ENCODE measurements around the gene ZNF662. TPM values are rescaled to one million over a fixed set of nuclear protein-coding genes. Genes with fewer than 3 reads are reported as not detected.

The ZNF662 gene
- total RNA-seq, 1 experiment from 2014 or later, result 0.04 TPM

GRCh38 chr3:42876940-42877720 lies 28.8 kb upstream of the ZNF662 start:
- Histone ChIP-seq H4K20me1 (ENCODE audit: low read length) (no peaks in the 10 kb centered on the region), H2AFZ (ENCODE audit: low read length) (no peak overlapping the region), H3K4me2 (ENCODE audit: low read length) (no peak overlapping the region), H3F3A (ENCODE audit: low read length, unreplicated experiment) (no peaks in the 10 kb centered on the region), H3K27me3 (ENCODE audit: low read length) (0 out of 2 replicates have a peak, but pooled peaks cover 3% of the 10 kb centered on the region), H3K36me3 (ENCODE audit: low read depth, low read length) (no peaks in the 10 kb centered on the region), H3K27ac (ENCODE audit: low read length) (no peak overlapping the region), H3K4me3 (ENCODE audit: low read length) (no peak overlapping the region), H3K79me2 (ENCODE audit: low read length) (no peaks in the 10 kb centered on the region), H3K9me3 (ENCODE audit: low read length) (no peaks in the 10 kb centered on the region), H3K9ac (ENCODE audit: low read length) (no peak overlapping the region), H3K4me1 (ENCODE audit: insufficient read depth, low read length) (peaks cover 5% of the 10 kb centered on the region; the same call in 1 of the 2 replicates), H3K9me2 (replicated peaks; ENCODE audit: low read length) (no peaks in the 10 kb centered on the region)
- TF ChIP-seq EZH2phosphoT487 (IDR thresholded peaks at IDR 0.05; ENCODE audit: borderline replicate concordance, low read length), result no peak
- intact Hi-C loops (cut with micrococcal nuclease), result no loop called here
- ChIA-PET CTCF (no interaction called here), POLR2A (ENCODE audit: unreplicated experiment) (no interaction called here)
- BruUV-seq (replicated peaks), result no TSS peak
- no peak for ATAC-seq
- no peak for DNase-seq

- intact Hi-C loops (cut with micrococcal nuclease), result no loop called here
- H3K79me2 ChIP-seq (ENCODE audit: low read length), result no peaks in the 10 kb centered on the region
- H3K27ac ChIP-seq (ENCODE audit: low read length), result no peak overlapping the region
- no peaks in the 10 kb centered on the region for H3F3A ChIP-seq (ENCODE audit: low read length, unreplicated experiment)
- no peak overlapping the region for H3K9ac ChIP-seq (ENCODE audit: low read length)
- no peaks in the 10 kb centered on the region for H3K36me3 ChIP-seq (ENCODE audit: low read depth, low read length)
- H4K20me1 ChIP-seq (ENCODE audit: low read length), result no peaks in the 10 kb centered on the region
- BruUV-seq (replicated peaks), result no TSS peak
- H3K4me1 ChIP-seq (ENCODE audit: insufficient read depth, low read length), result peaks cover 5% of the 10 kb centered on the region; the same call in 1 of the 2 replicates
- H2AFZ ChIP-seq (ENCODE audit: low read length), result no peak overlapping the region
- DNase-seq, result no peak
- 0 out of 2 replicates have a peak, but pooled peaks cover under 1% of the 10 kb centered on the region for H3K27me3 ChIP-seq (ENCODE audit: low read length)
- H3K9me3 ChIP-seq (ENCODE audit: low read length), result no peaks in the 10 kb centered on the region
- no peak overlapping the region for H3K4me3 ChIP-seq (ENCODE audit: low read length)
- ChIA-PET POLR2A (ENCODE audit: unreplicated experiment) (no interaction called here), CTCF (interaction anchor here (0.7 to 1.2 kb wide), 2 partner anchors 8 to 39 kb away, joined by 3 to 4 read pairs; no protein-coding TSS in a partner anchor)
- H3K9me2 ChIP-seq (replicated peaks; ENCODE audit: low read length), result no peaks in the 10 kb centered on the region
- no peak for ATAC-seq
- no peak overlapping the region for H3K4me2 ChIP-seq (ENCODE audit: low read length)
- TF ChIP-seq EZH2 (IDR thresholded peaks at IDR 0.05; ENCODE audit: low read length, unreplicated experiment), result no peak
Measured at GRCh38 chr3:42877881-42878280, 28.1 kb upstream of the ZNF662 start.

GRCh38 chr3:42880183-42880582 lies 25.8 kb upstream of the ZNF662 start:
- Histone ChIP-seq H3K4me3 (ENCODE audit: low read length) (peak overlapping the region; percentile 68; the same call in 1 of the 2 replicates), H2AFZ (ENCODE audit: low read length) (peak overlapping the region; percentile 88; the same call in 1 of the 2 replicates), H3K27me3 (ENCODE audit: low read length) (no peaks in the 10 kb centered on the region), H3K9me3 (ENCODE audit: low read length) (no peaks in the 10 kb centered on the region), H3K4me2 (ENCODE audit: low read length) (peak overlapping the region; percentile 89), H3K79me2 (ENCODE audit: low read length) (no peaks in the 10 kb centered on the region), H3K9ac (ENCODE audit: low read length) (no peak overlapping the region), H3F3A (ENCODE audit: low read length, unreplicated experiment) (no peaks in the 10 kb centered on the region), H3K4me1 (ENCODE audit: insufficient read depth, low read length) (peaks cover 19% of the 10 kb centered on the region), H3K36me3 (ENCODE audit: low read depth, low read length) (no peaks in the 10 kb centered on the region), H4K20me1 (ENCODE audit: low read length) (no peaks in the 10 kb centered on the region), H3K27ac (ENCODE audit: low read length) (no peak overlapping the region), H3K9me2 (replicated peaks; ENCODE audit: low read length) (no peaks in the 10 kb centered on the region)
- ChIA-PET POLR2A (ENCODE audit: unreplicated experiment) (no interaction called here), CTCF (no interaction called here)
- DNase-seq (no peak), ATAC-seq (no peak)
- TF ChIP-seq EZH2phosphoT487 (IDR thresholded peaks at IDR 0.05; ENCODE audit: borderline replicate concordance, low read length) (no peak), EZH2 (IDR thresholded peaks at IDR 0.05; ENCODE audit: low read length, unreplicated experiment) (no peak), CTCF (conservative IDR thresholded peaks at IDR 0.05; ENCODE audit: low read depth, low read length) (no peak)
- intact Hi-C loops (cut with micrococcal nuclease), result loop anchor here (5.0 kb wide), 1 partner anchor 648 kb away; no protein-coding TSS in a partner anchor
- BruUV-seq (replicated peaks), result no TSS peak

All from PC-3 (cell line).